Ascending aorta (tissue), 2 donors: ENCODE measurements around the gene REXO2. TPM values are rescaled to one million over a fixed set of nuclear protein-coding genes. Genes with fewer than 3 reads are reported as not detected.

Experiments
- DNase-seq, 2 donors: peaks; one replicate each; pipeline ENCODE4 v3.0.0-alpha.2; 2019; ENCODE audit warnings: low spot score in 2 of 2
- H3K27ac ChIP-seq, 2 donors: fragments of 200-600 bp; sonication (generic); one replicate each; pipeline ENCODE4 v1.5.1; 2016 to 2017; ENCODE audit warnings: mild to moderate bottlenecking in 1 of 2
- H3K27me3 ChIP-seq: fragments of 200-600 bp; sonication (generic); one replicate; pipeline ENCODE4 v1.5.1; 2017
- H3K36me3 ChIP-seq, 2 donors: fragments of 200-600 bp; sonication (generic); one replicate each; pipeline ENCODE4 v1.5.1; 2016
- H3K4me1 ChIP-seq, 2 donors: fragments of 200-600 bp; sonication (generic); one replicate each; pipeline ENCODE4 v1.5.1; 2016 to 2017; ENCODE audit warnings: mild to moderate bottlenecking in 1 of 2
- H3K4me3 ChIP-seq, 2 donors: fragments of 200-600 bp; sonication (generic); one replicate each; pipeline ENCODE4 v1.5.1; 2016 to 2017; ENCODE audit warnings: mild to moderate bottlenecking in 1 of 2
- H3K9me3 ChIP-seq, 2 donors: fragments of 200-600 bp; sonication (generic); one replicate each; pipeline ENCODE4 v1.5.1; 2016
- intact Hi-C: fragments of 100-400 bp; cut with DNase I; formaldehyde crosslinking; loops from one replicate; pipeline ENCODE4 v1.15.1; 2023
- total RNA-seq: library from RNA; depleted of rRNA; stranded (reverse); fragments of >200 nt; gene quantifications from one replicate; pipeline ENCODE4 v1.1.0, GENCODE V29; 2016
- TF ChIP-seq, protein P1 (sequence below), 3 experiments: fragments of 200-600 bp in 2 of 3; fragments of 450-650 bp in 1 of 3; sonication (generic) in 2 of 3; IDR thresholded peaks; one replicate each; pipeline ENCODE4 v1.5.1; 2016 to 2019; ENCODE audit warnings: antibody characterized with exemption in 3 of 3, mild to moderate bottlenecking in 1 of 3, moderate library complexity in 1 of 3

REXO2 gene
- total RNA-seq, 1 donor from 2014 or later, result 134 TPM

GRCh38 chr11:114441921-114442320 lies 2.7 kb downstream of the REXO2 start:
- intact Hi-C loops, result no loop called here
- Histone ChIP-seq H3K27ac (no peak overlapping the region), H3K4me3 (no peak overlapping the region), H3K27me3 (no peaks in the 10 kb centered on the region), H3K9me3 (no peaks in the 10 kb centered on the region), H3K36me3 (peaks cover 0 to 15% of the 10 kb centered on the region in 2 donors), H3K4me1 (peaks cover 0 to 17% of the 10 kb centered on the region in 2 donors)
- TF ChIP-seq, protein P1, sequence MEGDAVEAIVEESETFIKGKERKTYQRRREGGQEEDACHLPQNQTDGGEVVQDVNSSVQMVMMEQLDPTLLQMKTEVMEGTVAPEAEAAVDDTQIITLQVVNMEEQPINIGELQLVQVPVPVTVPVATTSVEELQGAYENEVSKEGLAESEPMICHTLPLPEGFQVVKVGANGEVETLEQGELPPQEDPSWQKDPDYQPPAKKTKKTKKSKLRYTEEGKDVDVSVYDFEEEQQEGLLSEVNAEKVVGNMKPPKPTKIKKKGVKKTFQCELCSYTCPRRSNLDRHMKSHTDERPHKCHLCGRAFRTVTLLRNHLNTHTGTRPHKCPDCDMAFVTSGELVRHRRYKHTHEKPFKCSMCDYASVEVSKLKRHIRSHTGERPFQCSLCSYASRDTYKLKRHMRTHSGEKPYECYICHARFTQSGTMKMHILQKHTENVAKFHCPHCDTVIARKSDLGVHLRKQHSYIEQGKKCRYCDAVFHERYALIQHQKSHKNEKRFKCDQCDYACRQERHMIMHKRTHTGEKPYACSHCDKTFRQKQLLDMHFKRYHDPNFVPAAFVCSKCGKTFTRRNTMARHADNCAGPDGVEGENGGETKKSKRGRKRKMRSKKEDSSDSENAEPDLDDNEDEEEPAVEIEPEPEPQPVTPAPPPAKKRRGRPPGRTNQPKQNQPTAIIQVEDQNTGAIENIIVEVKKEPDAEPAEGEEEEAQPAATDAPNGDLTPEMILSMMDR (IDR thresholded peaks at IDR 0.05), result no peak
- DNase-seq, result no peak

- TF ChIP-seq, protein P1 (IDR thresholded peaks at IDR 0.05), result no peak
- intact Hi-C loops, result no loop called here
Measured at GRCh38 chr11:114442536-114442935, 3.3 kb downstream of the REXO2 start.

GRCh38 chr11:114447444-114447843 lies 8.2 kb downstream of the REXO2 start:
- TF ChIP-seq, protein P1 (IDR thresholded peaks at IDR 0.05), result no peak
- H3K27ac ChIP-seq, result no peak overlapping the region
- no peak overlapping the region for H3K4me3 ChIP-seq
- H3K36me3 ChIP-seq, result peaks cover 15 to 33% of the 10 kb centered on the region in 2 donors
- intact Hi-C loops, result no loop called here
- no peaks in the 10 kb centered on the region for H3K9me3 ChIP-seq
- no peaks in the 10 kb centered on the region for H3K27me3 ChIP-seq
- DNase-seq, result no peak
- no peaks in the 10 kb centered on the region for H3K4me1 ChIP-seq

More at GRCh38 chr11:114442536-114442935, 3.3 kb downstream of the REXO2 start:
- Histone ChIP-seq H3K4me3 (no peak overlapping the region), H3K27me3 (no peaks in the 10 kb centered on the region), H3K36me3 (peaks cover 0 to 15% of the 10 kb centered on the region in 2 donors), H3K9me3 (no peaks in the 10 kb centered on the region), H3K27ac (no peak overlapping the region), H3K4me1 (peaks cover 0 to 17% of the 10 kb centered on the region in 2 donors)
- DNase-seq, result no peak

DNA sequence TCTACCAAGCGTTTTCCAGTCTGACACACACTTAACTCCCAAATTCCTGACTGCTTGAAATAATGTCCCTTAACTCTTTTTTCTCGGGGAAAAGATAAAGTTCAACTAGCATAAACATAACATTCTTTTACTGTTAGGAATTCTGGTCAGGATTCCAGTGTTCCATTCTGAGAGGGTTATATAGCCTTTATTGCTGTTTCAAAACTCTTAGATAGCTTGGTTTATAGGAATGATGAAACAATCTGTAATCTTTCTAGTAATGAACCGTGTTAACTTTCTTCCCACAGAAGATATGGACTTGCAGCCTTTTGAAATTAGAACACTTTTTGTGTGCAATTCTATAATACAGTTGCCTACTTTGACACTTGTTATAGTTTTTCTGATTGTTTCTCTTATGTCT lies 8.6 kb downstream of the REXO2 start:
- H3K4me1 ChIP-seq, result no peaks in the 10 kb centered on the region
- H3K27ac ChIP-seq, result no peak overlapping the region
- no peaks in the 10 kb centered on the region for H3K27me3 ChIP-seq
- TF ChIP-seq, protein P1 (IDR thresholded peaks at IDR 0.05), result no peak
- intact Hi-C loops, result no loop called here
- H3K9me3 ChIP-seq, result no peaks in the 10 kb centered on the region
- H3K4me3 ChIP-seq, result no peak overlapping the region
- DNase-seq, result no peak
- H3K36me3 ChIP-seq, result peaks cover 15 to 33% of the 10 kb centered on the region in 2 donors

- no peak overlapping the region for H3K27ac ChIP-seq
- intact Hi-C loops, result no loop called here
Measured at GRCh38 chr11:114448749-114449482, 9.6 kb downstream of the REXO2 start.

More at GRCh38 chr11:114448749-114449482, 9.6 kb downstream of the REXO2 start:
- Histone ChIP-seq H3K4me1 (no peaks in the 10 kb centered on the region), H3K36me3 (peaks cover 15 to 42% of the 10 kb centered on the region in 2 donors), H3K9me3 (no peaks in the 10 kb centered on the region), H3K27me3 (no peaks in the 10 kb centered on the region), H3K4me3 (no peak overlapping the region)
- TF ChIP-seq, protein P1 (IDR thresholded peaks at IDR 0.05), result no peak
- DNase-seq, result no peak
